ENCODE measurements around the gene COPS6.

DNA sequence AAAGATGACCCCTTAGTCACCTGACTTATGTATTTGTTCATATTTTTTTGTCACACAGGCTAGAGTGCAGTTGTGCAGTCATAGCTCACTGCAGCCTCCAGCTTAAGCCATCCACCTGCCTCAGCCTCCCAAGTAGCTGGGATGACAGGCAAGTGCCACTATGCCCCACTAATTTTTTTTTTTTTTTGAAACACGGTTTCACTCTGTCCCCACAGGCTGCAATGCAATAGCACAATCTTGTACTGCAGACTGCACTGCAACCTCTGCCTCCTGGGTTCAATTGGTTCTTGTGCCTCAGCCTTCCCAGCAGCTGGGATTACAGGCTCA is 39.8 kb downstream of the COPS6 start:
- TF ChIP-seq, protein P1, sequence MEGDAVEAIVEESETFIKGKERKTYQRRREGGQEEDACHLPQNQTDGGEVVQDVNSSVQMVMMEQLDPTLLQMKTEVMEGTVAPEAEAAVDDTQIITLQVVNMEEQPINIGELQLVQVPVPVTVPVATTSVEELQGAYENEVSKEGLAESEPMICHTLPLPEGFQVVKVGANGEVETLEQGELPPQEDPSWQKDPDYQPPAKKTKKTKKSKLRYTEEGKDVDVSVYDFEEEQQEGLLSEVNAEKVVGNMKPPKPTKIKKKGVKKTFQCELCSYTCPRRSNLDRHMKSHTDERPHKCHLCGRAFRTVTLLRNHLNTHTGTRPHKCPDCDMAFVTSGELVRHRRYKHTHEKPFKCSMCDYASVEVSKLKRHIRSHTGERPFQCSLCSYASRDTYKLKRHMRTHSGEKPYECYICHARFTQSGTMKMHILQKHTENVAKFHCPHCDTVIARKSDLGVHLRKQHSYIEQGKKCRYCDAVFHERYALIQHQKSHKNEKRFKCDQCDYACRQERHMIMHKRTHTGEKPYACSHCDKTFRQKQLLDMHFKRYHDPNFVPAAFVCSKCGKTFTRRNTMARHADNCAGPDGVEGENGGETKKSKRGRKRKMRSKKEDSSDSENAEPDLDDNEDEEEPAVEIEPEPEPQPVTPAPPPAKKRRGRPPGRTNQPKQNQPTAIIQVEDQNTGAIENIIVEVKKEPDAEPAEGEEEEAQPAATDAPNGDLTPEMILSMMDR (IDR thresholded peaks at IDR 0.05), result no peak
- TF ChIP-seq POLR2AphosphoS5 (IDR thresholded peaks at IDR 0.05) (no peak), EP300 (IDR thresholded peaks at IDR 0.05) (no peak)
